T1000 (cell line): ENCODE results near the gene FXYD6.

Experiments
- DNase-seq: peaks from one replicate; lab custom pipeline; 2025; ENCODE audit warnings: mixed read lengths; lab: John Stamatoyannopoulos, UW

The FXYD6 gene

DNA sequence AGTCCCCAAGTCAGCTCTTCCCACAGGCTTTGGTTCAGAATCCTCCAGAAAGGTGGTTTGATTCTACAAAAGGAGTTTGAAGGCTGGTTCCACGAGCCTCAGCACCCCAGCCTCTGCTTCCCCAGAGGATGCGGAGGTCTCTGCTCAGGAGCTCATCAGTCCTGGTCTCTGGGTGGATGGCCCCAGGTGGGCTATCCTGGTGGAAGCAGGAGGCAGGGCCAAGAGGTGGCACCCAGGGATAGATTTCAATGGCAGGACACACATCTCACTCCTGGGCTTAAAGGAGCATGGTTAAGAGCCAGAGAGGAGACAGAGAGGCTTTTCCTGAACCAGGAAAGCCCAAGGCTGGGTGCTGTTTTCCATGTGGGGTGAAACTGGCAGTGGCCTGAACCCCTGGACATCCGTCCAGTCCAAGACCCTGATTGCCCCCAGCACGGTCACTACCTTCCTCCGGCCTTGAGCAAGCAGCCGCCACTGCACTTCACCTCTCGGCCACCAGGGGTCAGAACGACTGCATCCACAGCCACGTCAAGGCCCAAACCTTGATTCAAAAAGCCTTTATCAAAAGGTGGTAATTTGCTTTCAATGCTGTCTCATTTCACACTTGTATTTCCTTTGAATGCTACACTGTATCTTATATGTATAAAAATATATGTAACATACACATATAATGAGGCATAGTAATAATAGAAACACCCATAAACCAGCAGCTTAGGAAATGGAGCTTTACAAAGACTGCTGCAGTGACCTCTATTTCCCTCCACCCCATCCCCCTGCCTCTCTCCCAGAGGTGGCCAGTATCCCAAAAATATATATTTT lies 32.6 kb downstream of the FXYD6 start:
- DNase-seq, result no peak

DNA sequence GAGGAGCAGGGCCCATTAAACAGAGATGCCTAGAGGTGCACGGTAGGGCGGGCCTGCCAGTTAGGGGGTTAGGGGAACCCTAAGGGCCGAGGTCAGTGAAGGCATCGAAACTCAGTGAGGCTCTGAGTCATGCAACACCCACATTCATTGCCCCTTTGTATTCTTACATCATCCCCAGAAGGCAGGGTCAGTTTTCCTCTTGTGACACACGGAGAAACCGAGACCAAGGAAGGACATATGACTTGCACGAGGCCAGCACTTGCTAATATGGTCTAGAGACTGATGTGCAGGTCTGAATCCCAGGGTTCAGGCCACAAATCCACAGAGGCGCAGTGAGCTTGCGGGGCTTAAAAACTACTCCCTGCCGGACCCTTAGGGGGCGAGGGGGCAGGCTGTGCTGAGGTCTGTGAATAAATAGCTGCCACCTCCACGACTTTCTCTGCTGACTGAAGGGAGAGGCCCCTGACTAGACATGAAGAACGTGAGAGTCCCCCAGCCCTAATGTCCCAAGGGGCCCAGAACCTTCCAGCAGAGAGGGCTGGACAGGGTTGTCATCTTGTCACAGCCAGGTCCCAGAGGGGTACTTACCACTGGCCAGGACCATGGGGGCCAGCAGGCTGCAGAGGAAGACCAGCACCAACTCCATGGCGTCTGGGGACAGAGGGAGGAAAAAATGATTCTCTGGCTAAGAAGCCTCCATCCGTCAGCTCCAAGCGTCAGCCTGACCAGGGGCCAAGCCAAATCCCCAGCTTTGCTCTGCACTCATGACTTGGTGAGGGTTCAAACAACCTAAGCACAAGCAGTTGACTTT lies 34.1 kb downstream of the FXYD6 start:
- no peak for DNase-seq

DNA sequence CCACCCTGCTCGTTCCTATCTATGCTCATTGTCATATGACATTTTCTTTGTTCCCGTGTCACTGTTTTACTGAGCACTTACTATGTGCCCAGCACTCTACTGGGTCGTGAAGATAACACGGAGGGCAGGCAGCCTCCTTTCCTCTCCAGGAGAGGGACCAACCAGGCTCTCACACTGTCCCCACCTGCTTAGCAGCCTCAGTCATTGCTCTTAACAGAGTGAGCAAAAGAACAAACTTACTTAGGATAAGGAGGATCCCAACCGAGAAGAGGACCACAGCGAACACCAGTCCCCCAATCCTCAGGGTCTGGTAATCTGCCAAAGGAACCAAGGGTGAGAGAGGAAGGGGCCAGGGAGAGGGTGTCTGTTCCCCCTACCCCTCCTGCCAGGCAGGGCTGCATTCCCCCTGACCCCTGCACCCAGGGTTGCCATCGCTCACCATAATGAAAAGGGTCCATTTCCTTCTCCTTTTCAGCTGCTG lies 34.9 kb downstream of the FXYD6 start:
- DNase-seq, result no peak

DNA sequence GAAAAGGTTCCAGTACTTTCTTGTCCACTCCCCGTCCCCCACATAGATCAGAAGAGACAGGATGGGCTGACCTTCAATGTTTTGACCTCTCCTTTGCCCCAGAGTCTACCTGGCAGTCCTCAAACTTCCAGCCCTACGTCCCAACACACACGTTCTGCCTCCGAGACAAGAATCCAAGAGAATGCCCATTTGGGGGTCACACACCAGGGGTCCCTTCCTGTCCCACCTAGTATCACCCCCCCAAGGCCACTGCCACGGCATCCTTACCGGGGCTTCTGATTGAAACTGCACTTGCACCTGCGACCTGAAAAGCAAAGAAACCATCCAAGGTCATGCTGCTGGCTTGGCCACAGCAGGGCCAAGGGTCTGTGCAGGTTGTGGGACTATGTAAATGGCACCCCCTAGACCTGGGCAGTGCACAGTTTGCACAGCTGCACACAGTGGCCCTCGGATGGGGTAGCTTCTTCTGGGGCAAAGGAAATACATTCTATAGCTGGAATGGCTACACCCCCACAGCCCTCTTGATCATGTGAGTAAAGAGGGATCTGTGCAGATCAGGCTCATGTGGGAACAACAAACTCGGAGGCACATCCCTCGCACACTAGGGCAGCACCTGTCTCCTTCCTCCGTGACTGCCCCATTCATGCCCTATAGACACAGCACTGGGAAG lies 35.4 kb downstream of the FXYD6 start:
- DNase-seq, result no peak

GRCh38 chr11:117839936-117840813 lies 36.3 kb downstream of the FXYD6 start:
- no peak for DNase-seq

- no peak for DNase-seq
Observed at GRCh38 chr11:117839380-117839881, 37.0 kb downstream of the FXYD6 start.

- no peak for DNase-seq
Observed at GRCh38 chr11:117838901-117839300, 37.6 kb downstream of the FXYD6 start.

GRCh38 chr11:117837791-117838190 lies 38.7 kb downstream of the FXYD6 start:
- DNase-seq, result no peak

DNA sequence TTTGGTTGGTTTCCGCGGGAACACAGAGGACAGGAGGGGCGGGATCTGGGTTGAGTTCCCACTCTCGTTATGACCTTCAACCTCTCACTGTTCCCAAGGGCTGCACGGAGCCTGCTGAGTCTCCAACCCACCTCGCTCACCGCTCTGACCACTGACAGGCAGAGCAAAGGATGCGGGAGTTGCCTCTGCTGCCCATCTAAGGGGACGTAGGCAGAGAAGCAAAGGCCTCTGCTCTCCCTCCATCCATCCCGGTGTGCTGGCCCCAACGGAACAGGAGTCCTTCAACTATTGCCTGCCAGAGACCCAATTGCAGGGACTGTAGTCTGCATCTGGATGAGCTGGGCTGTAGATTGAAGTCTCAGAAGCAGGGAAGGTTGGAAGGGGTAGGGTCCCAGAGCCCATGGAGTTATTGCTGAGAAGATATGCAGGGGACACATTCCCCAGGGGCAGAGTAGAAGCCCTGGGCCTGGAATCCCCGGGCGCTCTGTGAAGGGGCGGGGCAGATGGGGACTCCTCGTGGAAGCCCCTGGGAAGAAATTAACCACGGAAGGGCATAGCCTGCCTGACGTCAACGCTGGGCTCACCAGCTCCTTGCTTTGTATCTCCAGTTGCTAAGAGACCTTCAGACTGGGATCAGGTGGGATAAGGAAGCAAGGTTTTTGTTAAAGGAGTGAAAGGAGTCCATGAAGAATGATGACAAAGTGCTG lies 39.2 kb downstream of the FXYD6 start:
- no peak for DNase-seq

DNA sequence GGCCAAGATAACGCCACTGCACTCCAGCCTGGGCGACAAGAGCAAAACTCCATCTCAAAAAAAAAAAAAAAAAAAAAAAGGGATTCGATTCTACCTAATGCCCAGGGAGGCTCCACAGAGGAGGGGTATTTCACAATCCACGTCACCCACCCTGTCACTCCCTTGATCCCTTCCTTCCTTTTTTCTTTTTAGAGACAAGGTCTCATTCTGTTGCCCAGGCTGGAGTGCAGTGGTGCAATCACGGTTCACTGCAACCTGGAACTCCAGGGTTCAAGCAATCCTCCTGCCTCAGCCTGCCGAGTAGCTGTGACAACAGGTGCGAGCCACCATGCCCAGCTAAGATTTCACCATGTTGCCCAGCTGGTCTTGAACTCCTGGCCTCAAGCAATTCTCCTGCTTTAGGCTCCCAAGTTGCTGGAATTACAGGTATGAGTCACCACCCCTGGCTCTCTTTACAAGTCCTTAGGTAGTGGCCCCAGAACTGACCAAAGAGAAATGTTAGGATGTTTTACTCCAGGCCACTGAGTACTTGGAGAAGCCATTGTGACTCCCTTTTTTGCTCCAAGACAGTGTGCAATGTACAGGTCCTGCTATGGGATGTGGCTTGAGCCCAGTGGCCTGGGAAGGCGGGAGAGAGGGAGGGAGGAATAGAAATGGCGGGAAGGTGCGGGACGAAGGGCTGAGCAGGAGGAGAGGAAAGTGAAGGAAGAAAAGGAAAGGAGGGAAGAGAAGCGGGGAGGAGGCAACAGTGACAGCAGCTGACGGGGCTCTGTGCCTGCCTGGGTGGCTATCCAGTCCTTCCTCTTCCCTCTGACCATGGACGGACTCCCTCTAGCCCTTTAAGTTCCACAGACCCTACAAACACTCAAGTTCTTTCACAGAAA lies 40.1 kb downstream of the FXYD6 start:
- no peak for DNase-seq

DNA sequence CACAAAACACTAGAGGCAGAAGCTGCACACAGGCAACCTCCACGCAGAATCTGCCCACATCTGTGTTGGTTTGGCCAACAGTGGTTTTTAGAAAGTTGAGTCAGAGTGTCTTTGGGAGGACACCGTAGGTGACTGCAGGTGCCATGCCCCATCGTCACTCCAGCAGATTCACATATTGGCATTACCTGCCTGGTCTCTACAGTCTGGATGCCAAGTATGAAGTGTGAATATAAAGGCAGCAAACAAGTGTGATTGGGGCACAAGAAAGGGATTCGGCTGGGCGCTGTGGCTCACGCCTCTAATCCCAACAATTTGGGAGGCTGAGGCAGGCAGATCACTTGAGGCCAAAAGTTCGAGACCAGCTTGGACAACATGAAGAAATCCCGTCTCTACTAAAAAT lies 40.9 kb downstream of the FXYD6 start:
- no peak for DNase-seq

DNA sequence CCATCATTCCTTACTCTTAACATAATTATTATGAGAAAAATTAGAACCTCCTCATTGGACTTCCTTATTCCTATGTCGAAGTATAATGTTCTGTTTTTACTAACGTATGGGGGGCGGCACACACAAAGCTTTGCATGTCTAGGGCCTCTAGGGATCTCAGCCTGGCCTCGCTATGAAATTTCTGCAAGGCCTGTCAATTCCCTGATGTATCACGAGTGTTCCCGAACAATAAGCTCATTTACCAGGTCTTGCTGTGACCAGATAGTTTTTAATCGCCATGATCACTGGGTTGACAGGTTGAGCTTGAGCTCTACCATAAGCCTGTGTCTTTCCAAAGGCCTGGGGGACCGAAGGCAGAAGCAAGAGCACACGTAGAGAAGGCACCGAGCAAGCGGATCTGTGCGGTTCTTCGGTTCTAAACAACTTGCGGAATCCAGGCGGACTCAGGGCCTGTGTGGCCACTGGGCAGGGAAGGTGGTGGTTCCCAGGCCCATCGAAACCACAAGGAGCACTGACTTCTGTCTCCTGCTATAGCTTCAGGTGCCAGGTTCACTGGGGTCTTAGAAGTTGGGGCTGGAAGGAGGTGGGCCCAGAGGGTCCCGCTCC lies 41.5 kb downstream of the FXYD6 start:
- no peak for DNase-seq

DNA sequence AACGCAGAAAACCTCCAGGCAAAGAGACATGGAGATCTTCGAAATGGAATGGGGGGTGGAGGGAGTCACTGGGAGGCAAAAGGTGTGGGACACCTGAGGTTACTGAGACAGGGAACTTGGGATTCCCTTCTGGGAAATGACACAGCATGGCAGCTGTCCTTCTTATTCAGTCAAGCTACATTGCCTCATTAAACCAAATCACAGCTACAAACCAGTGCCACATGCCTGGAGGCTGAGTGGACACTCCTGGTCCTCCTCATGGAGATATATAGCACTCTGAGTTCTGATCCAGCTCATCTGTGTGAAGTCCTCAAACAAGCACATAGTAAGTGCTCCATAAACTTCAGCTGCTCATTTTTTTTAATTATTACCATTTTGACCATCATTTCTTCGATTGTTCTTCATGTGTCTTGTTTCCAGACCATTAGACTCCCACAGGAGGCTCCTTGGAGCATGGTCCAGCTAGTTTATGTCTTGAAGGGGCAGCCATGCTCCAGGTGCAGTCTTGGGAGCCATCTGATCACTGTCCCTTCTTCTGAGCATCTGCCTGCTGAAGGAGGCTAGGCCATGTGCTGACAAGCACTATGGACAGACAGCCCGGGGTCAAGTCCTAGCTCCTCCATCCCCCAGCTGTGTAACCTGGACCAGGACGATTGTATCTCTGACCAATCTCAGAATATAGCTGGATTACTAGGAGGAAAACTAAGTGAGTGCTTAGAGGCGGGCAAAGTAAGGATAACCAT lies 42.2 kb downstream of the FXYD6 start:
- no peak for DNase-seq

DNA sequence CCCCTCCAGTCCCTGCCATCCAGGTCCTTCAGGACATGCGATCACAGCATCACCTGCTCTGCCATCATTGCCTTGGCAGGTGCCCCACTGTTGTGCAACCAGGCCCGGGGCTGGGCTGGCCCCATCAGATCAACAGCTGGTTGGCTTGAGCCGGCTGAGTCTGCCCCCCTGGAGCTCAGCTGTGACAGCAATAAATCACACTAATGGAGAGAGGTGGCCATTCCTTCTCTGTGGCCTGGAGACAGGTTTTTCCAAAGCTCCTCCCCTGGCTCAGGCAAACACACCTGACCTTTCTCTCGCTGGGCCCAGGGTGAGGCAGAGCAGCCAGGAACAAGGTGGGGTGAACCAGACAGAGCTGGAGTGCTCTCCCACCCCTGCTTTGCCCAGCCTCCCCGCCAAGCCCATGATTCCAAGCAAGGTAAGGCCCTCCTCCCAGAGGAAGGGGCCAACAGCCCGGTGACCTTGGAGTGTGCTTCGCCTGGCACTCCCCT lies 43.0 kb downstream of the FXYD6 start:
- DNase-seq, result no peak

DNA sequence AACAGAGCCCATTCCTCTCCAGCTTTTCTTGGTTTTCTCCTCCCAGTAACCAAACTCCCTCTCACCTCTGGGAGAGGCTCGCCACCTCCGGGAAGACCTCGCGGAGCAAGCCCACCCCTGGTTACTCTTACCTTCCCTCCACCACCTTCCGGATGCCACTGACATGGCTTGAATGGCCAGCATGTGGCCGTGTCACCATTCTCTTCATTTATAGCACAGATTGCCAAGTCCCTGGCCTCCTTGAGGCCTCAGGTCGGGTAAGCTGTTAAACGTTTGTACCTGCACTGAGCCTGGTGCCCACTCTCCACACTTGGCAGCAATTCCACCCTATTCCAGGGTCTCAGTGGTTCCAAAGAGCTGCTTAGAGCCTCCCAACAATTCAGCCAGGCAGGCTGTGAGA lies 43.9 kb downstream of the FXYD6 start:
- DNase-seq, result no peak

GRCh38 chr11:117831661-117832415 lies 44.6 kb downstream of the FXYD6 start:
- no peak for DNase-seq

DNA sequence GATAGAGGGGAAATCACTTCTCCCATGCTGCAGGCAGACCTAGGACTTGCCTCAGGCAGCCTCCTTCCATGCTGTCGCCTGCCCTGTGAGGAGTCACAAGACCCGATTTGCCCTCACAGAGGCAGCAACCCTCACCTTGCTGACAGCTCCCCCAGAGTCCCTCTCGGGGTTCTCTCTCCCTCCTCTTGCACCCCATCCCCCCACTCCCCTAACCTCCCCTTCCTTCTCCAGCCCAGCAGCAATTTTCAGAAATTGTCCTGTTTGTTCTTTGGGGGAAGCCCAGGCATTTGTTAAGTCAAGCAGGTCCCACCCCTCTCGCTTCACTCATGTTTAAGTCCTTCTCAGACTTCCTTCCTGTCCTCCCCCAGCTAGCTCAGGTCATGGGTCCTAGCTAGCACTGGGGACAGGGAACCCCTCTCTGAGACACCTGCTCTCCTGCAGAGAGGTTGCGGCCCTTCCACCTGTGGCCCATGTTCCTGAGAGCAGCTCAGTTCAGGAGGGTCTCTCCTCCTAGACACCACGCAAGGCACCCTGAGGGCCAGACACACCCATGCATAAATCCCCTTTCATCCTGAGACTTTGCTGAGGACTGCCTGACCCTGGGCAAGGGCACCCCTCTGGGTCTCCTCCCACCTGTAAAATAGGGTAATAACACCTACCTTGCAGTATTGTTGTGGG lies 45.6 kb downstream of the FXYD6 start:
- no peak for DNase-seq
